Endothelial cell (in vitro differentiated cells): ENCODE data around the gene CSNK2B. TPM values are rescaled to one million over a fixed set of nuclear protein-coding genes. Genes with fewer than 3 reads are reported as not detected.

Experiments
- DNase-seq: peaks from one replicate; pipeline ENCODE4 v3.0.0; 2021; ENCODE audit warnings: low spot score
- H3K27ac Mint-ChIP-seq: one replicate; pipeline ENCODE4 v1.8.0; 2021; ENCODE audit warnings: mixed read lengths, inconsistent platforms; ENCODE audit not compliant: unreplicated experiment
- H3K27me3 Mint-ChIP-seq: one replicate; pipeline ENCODE4 v1.8.0; 2021; ENCODE audit warnings: mild to moderate bottlenecking, moderate library complexity, mixed read lengths, inconsistent platforms; ENCODE audit not compliant: unreplicated experiment
- H3K36me3 Mint-ChIP-seq: one replicate; pipeline ENCODE4 v1.8.0; 2021; ENCODE audit warnings: mild to moderate bottlenecking, low read depth, mixed read lengths, inconsistent platforms; ENCODE audit not compliant: unreplicated experiment
- H3K4me1 Mint-ChIP-seq: one replicate; pipeline ENCODE4 v1.8.0; 2021; ENCODE audit warnings: mild to moderate bottlenecking, mixed read lengths, inconsistent platforms; ENCODE audit not compliant: unreplicated experiment
- H3K4me3 Mint-ChIP-seq: one replicate; pipeline ENCODE4 v1.8.0; 2021; ENCODE audit warnings: mild to moderate bottlenecking, mixed read lengths, inconsistent platforms; ENCODE audit not compliant: unreplicated experiment
- H3K9me3 Mint-ChIP-seq: one replicate; pipeline ENCODE4 v1.8.0; 2021; ENCODE audit warnings: mixed read lengths, inconsistent platforms; ENCODE audit not compliant: unreplicated experiment
- total RNA-seq: library from RNA; stranded (reverse); fragmentation: NEBNext Ultra II Directional; extraction: Animal tissue kit (Norgen Biotek cat#: 25700); gene quantifications from one replicate; pipeline ENCODE4 v1.2.1, GENCODE V29; 2021; ENCODE audit not compliant: unreplicated experiment
- TF ChIP-seq, protein P1 (sequence below): fragments of 200-600 bp; sonication (generic); IDR thresholded peaks from one replicate; pipeline ENCODE4 v1.5.0; 2021; ENCODE audit warnings: antibody characterized with exemption; ENCODE audit not compliant: unreplicated experiment

Gene CSNK2B
- total RNA-seq, 1 donor from 2014 or later = 164 TPM

- Mint-ChIP-seq H3K4me3 (no peak overlapping the region), H3K27ac (no peak overlapping the region), H3K27me3 (peaks cover 8% of the 10 kb centered on the region), H3K9me3 (no peaks in the 10 kb centered on the region), H3K36me3 (peaks cover 35% of the 10 kb centered on the region), H3K4me1 (no peaks in the 10 kb centered on the region)
- TF ChIP-seq, protein P1, sequence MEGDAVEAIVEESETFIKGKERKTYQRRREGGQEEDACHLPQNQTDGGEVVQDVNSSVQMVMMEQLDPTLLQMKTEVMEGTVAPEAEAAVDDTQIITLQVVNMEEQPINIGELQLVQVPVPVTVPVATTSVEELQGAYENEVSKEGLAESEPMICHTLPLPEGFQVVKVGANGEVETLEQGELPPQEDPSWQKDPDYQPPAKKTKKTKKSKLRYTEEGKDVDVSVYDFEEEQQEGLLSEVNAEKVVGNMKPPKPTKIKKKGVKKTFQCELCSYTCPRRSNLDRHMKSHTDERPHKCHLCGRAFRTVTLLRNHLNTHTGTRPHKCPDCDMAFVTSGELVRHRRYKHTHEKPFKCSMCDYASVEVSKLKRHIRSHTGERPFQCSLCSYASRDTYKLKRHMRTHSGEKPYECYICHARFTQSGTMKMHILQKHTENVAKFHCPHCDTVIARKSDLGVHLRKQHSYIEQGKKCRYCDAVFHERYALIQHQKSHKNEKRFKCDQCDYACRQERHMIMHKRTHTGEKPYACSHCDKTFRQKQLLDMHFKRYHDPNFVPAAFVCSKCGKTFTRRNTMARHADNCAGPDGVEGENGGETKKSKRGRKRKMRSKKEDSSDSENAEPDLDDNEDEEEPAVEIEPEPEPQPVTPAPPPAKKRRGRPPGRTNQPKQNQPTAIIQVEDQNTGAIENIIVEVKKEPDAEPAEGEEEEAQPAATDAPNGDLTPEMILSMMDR = no peak
- DNase-seq = no peak
These were observed 33.5 kb upstream of the CSNK2B start for GRCh38 chr6:31632279-31632946.

DNA sequence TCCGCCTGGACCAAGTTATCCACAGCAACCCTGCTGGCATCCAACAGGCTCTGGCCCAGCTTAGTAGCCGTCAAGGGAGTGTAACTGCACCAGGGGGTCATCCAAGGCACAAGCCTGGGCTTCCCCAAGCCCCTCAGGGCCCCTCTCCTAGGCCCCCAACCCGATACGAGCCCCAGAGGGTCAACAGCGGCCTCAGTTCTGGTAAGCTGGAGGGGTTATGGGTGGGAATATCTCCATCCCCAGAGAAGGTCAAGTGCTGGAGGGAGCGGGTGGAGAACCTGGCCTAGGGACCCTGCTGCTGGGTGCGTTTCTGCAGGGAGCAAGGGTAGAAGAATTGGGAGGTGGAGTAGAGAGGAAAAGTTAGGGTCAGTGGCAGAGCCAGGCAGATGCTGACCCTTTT lies 32.4 kb upstream of the CSNK2B start:
- Mint-ChIP-seq H3K4me1 (no peaks in the 10 kb centered on the region), H3K27ac (no peak overlapping the region), H3K4me3 (no peak overlapping the region), H3K36me3 (peaks cover 32% of the 10 kb centered on the region), H3K9me3 (no peaks in the 10 kb centered on the region), H3K27me3 (peaks cover 8% of the 10 kb centered on the region)
- TF ChIP-seq, protein P1 = no peak
- DNase-seq = no peak

DNA sequence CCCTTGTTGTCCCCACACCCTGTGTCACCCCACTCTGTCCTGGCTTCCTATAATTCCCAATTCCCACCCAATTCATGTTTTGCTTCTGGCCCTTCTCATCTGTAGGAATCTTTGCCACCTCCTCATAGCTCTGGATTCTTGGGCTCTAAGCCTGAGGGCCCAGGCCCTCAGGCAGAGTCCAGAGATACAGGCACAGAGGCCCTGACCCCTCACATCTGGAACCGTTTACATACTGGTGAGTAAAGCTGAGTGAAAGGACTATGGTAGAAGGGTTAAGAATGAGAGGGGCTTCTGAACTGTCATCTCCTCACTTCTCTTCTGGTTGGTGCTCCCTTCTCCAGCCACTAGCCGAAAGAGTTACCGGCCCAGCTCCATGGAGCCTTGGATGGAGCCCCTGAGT lies 31.7 kb upstream of the CSNK2B start:
- peaks cover 35% of the 10 kb centered on the region for H3K36me3 Mint-ChIP-seq

DNA sequence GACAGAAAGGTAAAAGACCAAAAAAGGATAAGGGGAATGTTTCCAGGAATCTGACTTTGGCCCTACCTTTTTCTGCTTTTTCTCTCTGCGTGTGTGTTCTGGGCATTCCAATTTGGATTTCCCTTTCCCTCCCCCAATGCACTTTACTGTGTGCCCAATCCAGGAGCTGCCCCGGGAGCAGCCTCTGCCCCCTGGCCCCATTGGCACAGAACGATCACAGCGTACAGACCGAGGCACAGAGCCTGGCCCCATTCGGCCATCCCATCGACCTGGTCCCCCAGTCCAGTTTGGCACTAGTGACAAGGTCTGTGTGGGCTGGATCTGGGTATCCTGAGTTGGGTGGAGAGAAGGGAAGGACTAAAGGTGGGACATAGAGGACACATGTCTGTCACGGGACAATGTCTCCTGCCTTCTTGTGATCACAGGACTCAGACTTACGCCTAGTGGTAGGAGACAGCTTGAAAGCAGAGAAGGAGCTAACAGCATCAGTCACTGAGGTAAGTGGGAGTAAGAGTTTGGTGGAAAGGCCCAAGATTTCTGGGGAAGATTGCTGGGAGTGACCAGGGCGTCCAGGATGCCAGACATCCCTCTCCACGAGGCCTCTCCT lies 30.8 kb upstream of the CSNK2B start:
- Mint-ChIP-seq H3K27me3 (peaks cover 12% of the 10 kb centered on the region), H3K27ac (no peak overlapping the region), H3K4me1 (no peaks in the 10 kb centered on the region), H3K9me3 (no peaks in the 10 kb centered on the region), H3K36me3 (peaks cover 31% of the 10 kb centered on the region), H3K4me3 (no peak overlapping the region)
- no peak for DNase-seq
- TF ChIP-seq, protein P1 = no peak

More for the DNA sequence above, 31.7 kb upstream of the CSNK2B start:
- H3K4me1 Mint-ChIP-seq = no peaks in the 10 kb centered on the region
- H3K27me3 Mint-ChIP-seq = peaks cover 12% of the 10 kb centered on the region
- TF ChIP-seq, protein P1 = no peak
- H3K27ac Mint-ChIP-seq = no peak overlapping the region
- DNase-seq = no peak
- no peak overlapping the region for H3K4me3 Mint-ChIP-seq
- H3K9me3 Mint-ChIP-seq = no peaks in the 10 kb centered on the region
